Liver (tissue), 2 donors: ENCODE results near the gene SYT14.
"Not testable (repeated sequence)": the region's sequence is repeated elsewhere in the genome, so short reads cannot be mapped to it uniquely, and the experiment has no call there.

Experiments used
- JUND ChIP-seq, 2 donors: IDR thresholded peaks; 2 replicates each; pipeline ENCODE4 v1.6.1; 2016; ENCODE audit warnings: antibody characterized with exemption in 2 of 2
- SP1 ChIP-seq: IDR thresholded peaks from 2 replicates; pipeline ENCODE4 v1.6.1; 2018; ENCODE audit warnings: antibody characterized with exemption, mild to moderate bottlenecking
- donor health status: healthy.

DNA sequence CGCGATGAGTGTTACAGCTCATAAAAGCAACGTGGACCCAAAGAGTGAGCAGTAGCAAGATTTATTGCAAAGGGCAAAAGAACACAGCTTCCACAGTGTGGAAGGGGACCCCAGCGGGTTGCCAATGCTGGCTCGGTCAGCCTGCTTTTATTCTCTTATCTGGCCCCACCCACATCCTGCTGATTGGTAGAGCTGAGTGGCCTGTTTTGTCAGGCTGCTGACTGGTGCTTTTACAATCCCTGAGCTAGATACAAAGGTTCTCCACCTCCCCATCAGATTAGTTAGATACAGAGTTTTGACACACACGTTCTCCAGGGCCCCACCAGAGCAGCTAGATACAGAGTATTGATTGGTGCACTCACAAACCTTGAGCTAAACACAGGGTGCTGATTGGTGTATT lies 39.7 kb upstream of the SYT14 start:
- TF ChIP-seq SP1; JUND (IDR thresholded peaks at IDR 0.05): not testable (repeated sequence)
